Adrenal gland (tissue), 5 donors: Measurements from ENCODE around the gene SLC47A1.

Experiments used
- CTCF ChIP-seq, 6 experiments: fragments of 450-650 bp in 4 of 6; fragments of 200-600 bp in 2 of 6; sonication (generic) in 1 of 6; IDR thresholded peaks; 1 replicate in 5 of 6; 2 replicates in 1 of 6; pipeline versions ENCODE4 v1.5.1 to v1.8.0; 2016 to 2021; ENCODE audit warnings: antibody characterized with exemption in 6 of 6, mild to moderate bottlenecking in 2 of 6, moderate library complexity in 1 of 6
- POLR2A ChIP-seq, 2 donors: fragments of 450-650 bp; IDR thresholded peaks; one replicate each; pipeline ENCODE4 v1.6.1; 2017; ENCODE audit warnings: antibody characterized with exemption in 2 of 2, mild to moderate bottlenecking in 2 of 2, moderate library complexity in 1 of 2
- donor health status: DM: no; HTN: no; CAD: no.

- no peak for TF ChIP-seq CTCF (IDR thresholded peaks at IDR 0.05)
- TF ChIP-seq POLR2A (IDR thresholded peaks at IDR 0.05): no peak
Observed at GRCh38 chr17:19549746-19550623, 16.3 kb downstream of the SLC47A1 start.
